HG02571 (cell line): ENCODE measurements around the gene PHACTR1.

ENCODE experiments used
- ATAC-seq: cut with Tn5 transposase; IDR thresholded peaks from one replicate; pipeline ENCODE4 v1.9.1; 2021; ENCODE audit warnings: mild to moderate bottlenecking, moderate library complexity; ENCODE audit not compliant: unreplicated experiment

Gene PHACTR1

DNA sequence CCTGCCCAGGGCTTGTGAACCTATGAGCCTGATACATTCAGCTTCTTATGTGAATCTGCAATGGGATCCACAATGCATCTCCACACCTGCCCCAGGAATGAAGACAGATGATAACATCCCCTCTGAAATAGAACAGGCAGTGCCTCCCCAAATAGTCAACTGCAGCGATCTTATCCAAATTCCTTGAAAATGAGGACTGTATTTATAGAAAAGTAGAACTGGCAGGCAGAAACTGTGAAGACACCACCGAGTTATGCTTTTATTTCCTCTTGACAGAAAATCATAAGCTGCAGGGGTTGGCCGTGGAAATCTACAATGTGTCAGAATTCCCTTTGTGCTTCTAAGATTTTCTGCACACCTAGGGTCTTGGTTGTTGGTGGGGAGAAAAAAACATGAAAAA, 341.5 kb downstream of the PHACTR1 start:
- ATAC-seq = no peak

DNA sequence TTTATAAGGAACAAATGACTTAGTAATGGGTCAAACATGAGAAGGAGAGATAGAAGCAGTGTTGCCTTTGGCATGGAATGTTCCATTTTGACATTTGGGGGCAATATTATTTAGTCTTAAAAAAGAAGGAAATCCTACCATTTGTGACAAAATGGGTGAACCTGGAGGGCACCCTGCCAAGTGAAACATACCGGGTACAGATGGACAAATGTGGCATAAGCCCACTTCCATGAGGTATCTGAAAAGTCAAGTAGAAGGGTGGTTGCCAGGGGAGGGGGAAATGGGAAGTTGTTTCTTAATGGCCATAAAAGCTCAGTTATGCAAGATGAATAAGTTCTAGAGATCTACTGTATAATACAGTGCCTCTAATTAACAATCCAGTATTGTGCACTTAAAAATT, 342.5 kb downstream of the PHACTR1 start:
- ATAC-seq = no peak

- no peak for ATAC-seq
These were observed 346.8 kb downstream of the PHACTR1 start for GRCh38 chr6:13063300-13063918.

DNA sequence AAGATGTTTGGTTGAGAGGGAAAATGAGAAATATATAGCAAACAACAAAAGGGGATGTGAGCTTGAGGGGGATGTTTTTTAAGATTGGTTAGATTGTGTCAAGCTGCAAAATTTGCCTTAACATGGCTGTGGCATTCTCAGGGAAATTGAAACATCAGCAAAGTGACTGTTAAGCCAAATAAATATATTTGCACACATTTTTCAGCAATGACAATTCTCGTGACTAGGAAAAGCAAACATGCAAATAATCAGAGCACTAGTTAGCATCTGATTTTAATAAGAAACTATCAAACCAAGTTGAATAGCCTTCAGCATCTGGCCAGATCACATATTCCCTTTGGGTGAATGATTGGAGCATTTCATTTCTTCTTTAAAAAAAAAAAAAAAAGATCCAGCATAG, 349.0 kb downstream of the PHACTR1 start:
- no peak for ATAC-seq

DNA sequence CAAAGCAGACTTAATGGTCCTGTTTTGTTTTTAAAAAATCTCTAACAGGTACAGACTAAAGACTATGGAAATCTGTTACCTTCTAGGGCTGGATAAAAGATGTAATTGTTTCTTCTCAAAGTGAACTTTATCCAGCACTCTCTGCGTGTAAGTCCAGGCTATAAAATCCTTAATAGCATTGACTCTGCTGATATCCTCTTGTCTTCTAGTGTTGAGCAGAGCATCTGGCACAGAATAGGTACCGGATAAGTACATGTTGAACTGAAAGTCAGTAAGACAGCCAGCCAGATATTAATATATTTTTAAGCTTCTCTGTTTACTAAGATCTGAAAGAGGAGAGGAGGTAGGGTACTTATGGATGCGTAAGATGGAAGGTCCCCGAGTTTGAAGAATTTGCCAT, 349.5 kb downstream of the PHACTR1 start:
- ATAC-seq = no peak

GRCh38 chr6:13066820-13067219, 350.3 kb downstream of the PHACTR1 start:
- no peak for ATAC-seq

GRCh38 chr6:13068586-13069210, 352.1 kb downstream of the PHACTR1 start:
- ATAC-seq = no peak

GRCh38 chr6:13071550-13072345, 355.2 kb downstream of the PHACTR1 start:
- ATAC-seq = no peak

DNA sequence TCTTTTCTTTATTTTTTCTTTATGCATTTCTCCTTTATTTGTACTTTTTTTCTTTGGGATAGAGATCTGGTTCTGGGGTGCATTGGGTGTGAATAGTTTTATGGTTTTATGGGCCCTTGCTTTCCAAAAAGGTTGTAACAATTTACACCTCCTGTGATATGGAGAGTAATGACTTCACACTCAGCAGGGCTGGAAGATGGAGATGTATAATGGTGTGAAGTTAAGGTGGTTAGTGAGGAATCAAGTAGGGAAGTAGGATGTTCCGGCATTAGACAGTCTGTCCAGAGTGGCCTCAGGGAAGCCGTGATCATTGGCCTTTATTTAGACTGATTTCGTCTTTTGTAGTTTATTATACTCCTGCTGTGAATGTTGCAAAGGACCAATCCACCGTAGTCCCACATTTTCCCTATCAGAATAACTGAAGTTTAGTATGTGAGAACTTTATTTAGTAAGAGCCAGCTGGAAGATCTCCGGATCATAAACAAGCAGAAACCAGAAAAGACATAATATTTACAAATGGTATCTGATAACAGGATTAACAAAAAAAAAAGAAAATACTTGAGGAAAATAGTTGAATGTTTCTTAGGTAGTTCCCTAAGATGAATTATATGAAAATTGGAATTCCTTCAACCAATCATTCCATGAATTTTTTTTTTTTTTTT, 356.2 kb downstream of the PHACTR1 start:
- no peak for ATAC-seq

DNA sequence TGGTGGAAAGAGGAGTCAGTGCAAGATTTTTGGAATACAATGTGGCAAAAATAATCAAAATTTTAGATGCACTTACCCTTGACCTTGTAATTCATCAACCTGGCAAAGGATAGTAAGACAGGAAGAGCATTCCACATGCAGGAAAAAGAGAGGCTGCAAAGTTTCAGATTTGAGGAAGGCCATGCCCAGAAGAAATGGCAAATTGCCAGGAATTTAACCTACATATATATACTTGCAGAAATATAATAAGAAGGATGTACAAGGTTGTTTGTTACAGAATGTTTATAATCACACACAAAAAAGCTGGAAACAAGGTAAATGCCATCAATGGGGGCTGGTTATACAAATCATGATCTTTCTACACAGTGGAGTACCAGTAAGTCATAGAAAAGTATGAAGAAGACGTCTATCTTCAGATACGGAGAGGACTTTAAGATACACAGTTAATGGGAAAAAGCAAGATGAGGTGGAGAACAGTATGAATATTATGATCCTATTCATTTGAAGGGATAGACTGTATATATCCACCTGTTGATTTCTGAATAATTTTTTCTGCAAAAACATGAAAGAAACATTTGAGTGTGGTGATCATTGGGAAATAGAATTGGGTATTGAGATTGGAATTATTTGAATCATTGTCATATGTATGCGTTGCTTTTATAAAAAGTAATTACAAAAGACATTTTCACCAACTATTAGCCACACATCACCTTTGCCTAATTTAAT, 358.0 kb downstream of the PHACTR1 start:
- no peak for ATAC-seq

DNA sequence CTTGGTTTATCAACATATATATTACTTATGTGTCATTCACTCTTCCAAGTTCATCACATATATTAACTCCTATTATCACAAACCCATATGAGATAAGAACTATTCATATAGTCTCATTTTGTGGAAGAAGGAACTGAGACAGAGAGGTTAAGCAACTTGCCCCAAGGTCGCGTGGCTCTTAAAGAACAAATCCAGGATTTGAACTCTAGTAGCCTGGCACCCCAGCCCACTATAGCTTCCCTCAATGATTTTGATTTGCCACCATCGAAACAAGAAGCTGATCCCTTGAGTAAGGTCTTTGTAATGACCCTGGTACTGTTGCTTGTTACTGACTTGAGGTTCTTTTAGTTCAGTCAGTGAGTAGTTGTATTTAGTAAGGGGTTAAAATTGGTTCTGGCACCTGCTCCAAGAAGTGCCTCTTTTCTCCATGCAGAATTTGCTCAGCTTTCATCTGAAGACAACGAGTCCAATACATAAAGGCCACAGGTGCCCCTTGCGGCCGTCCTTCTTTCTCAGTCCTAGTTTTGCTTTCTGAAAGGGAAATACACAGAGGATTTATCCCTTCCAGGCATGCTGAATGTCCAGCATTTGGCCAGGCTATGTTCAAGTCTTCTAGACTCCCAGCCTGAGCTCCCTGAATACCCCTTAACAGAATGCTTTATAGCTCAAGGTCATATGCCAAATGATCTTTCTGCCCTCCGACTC, 358.7 kb downstream of the PHACTR1 start:
- ATAC-seq = no peak

- ATAC-seq = no peak
These were observed 360.0 kb downstream of the PHACTR1 start for GRCh38 chr6:13076575-13076974.

DNA sequence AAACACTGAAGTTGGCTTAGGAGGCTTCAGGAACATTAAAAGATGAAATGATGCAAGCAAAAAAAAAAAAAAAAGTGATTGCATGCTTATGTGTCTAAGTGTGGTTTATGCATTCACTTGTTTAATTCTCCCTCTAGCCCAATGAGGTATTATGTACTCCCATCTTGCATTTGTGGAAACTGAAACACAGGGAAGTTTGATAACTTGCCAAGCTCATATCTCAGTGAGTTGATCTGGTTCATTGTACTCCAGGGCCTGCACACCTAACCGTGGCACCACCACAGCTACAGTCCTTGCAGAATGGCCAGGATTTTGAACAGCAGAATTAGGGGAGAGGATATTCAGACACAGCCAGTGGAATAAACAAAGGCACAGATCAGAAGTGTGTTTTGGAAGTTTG, 360.6 kb downstream of the PHACTR1 start:
- no peak for ATAC-seq

DNA sequence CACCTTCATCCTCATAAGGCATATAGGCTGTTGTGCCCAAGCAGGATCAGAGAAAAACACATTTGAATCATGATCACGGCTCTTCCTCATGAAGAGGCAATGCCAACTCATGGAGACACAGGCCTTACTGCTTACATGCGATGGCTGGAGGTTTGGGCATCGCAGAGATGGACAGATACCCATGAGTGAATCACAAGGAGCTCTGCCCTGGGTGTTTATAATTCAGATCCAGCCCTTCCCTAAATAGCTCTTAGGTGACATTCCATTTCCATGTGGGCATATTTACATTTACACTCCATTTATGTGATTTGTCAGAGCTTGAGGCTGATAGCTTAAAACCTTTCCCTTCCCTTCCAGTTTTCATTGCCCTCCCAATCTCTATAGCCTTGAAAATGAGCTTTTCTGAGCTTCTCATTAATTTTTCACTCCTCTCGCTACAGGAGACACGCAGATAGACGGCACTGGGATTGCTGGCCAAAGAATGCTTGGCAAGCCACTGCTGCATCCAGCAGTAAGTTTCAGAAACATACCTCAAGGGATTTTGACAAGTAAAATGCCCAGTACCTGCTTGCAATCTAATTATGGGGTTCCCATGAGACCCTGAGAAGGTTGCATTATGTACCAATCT, 362.6 kb downstream of the PHACTR1 start:
- ATAC-seq = no peak

- no peak for ATAC-seq
These were observed 364.1 kb downstream of the PHACTR1 start for GRCh38 chr6:13080462-13081188.

- ATAC-seq = no peak
These were observed 364.6 kb downstream of the PHACTR1 start for GRCh38 chr6:13081189-13081563.

GRCh38 chr6:13089296-13089994, 372.9 kb downstream of the PHACTR1 start:
- no peak for ATAC-seq

DNA sequence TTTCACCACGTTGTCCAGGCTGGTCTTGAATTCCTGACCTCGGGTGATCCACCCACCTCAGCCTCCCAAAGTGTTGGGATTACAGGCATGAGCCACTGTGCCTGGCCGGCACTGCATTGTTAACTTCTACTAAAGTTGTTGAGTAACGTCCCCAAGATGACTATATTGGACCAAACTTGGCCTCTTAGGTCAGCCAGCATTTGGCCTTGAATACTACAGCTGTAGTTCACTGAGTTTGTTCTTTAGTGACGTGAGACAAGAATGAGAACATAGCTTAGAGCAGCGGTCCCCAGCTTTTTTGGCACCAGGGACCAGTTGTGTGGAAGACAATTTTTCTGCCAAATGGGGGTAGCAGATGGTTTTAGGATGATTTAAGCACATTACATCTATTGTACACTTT, 374.6 kb downstream of the PHACTR1 start:
- no peak for ATAC-seq
